Globus pallidus (tissue), 1 donor: ENCODE data around the gene P4HB.

Experiments
- DNase-seq: peaks from one replicate; pipeline ENCODE4 v3.0.0-alpha.2; 2015; ENCODE audit warnings: low spot score

P4HB gene

DNA sequence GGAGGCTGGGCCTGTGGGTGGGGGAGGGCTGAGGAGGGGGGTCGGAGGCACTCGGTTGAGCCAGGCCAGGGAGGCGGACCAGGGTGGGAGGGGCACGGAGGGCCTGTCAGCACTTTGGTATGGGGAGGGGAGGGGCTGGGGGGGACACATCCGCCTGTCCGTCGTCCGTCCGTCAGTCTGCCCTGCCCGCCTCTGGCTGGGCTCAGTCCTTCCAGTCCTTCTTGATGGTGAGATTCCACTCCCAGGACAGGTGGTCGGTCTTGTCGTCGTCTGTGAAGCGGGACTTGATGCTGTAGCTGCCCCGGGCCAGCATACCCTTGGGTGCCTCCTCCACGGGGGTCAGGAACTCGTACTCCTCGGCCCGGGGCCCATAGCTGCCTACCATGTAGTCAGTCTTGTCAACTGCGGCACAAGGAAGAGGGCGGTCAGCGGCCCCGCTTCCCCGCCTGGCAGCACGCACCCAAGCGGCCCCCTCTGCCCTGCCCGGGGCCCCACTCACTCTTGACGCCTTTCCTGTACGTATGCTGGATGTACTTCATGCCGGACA is 8.4 kb upstream of the P4HB start:
- no peak for DNase-seq

DNA sequence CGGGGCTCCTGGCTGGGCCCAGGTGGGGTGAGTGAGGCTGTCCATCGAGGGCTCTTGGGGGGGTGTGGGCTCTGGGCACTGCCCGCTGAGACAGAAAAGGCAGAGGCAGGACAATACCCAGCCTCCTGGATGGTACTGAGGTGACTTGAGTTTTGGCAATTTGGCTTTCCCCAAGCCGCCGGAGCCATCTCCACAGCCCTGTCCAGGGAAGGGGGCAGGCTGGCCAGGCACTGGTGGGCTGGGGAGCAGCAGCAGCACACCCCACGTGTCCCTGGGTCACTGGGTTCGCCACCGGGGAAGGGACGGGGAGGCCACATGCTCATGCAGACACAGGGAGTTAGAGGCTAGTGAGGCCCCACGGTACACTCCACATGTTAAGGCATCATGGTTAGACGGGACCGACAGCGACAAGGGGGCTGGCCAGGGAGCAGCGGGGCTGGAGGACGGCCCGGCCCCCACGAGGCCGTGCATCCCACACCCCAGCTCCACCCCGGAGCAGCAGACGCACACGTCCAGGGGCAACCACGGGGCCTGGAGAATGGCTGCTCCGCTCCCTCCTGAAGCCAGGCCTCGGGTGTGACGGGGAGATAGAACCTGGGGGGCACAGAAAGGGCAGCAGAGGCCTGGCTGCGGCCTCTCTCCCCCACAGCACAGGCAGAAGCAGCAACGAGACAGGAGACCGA is 7.8 kb upstream of the P4HB start:
- no peak for DNase-seq

DNA sequence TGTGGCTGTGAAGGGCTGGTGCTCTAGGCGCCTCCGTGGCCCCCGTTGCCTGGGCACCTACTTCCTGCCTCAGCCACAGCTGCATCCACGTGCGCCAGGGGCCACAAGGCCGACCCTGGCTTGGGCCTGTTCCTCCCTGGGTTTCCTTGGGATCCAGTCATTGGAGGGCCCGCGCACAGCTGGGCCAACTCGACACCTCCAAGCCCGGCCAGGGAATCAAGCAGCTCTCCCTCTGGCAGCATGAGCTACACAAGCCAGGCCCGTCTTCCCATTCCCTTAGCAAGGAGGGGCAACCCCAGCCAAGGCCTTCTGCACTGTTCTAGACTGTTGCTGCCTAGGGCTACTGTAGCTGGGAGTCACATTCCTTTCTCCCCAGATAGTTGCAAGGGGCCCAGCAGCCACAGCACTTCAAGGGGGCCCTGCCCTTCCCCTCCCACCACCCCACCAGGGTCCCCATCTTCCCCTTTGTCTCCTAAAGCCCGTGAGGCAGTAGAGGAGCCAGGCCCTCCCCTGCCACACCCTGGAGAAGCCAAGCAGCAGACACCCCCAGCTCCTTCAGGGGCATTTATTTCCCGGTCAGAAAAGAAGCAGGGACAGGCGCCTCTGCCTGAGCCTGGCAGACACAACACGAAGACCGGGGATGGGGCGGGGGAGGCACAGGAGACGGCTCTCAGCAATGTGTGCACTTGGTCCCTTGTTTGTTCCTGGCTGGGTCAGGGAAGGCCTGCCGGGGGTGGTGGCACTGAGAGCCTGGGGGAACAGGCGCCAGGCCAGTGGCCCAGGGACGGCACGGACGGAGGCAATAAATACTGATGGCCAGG is 7.0 kb upstream of the P4HB start:
- DNase-seq = no peak

DNA sequence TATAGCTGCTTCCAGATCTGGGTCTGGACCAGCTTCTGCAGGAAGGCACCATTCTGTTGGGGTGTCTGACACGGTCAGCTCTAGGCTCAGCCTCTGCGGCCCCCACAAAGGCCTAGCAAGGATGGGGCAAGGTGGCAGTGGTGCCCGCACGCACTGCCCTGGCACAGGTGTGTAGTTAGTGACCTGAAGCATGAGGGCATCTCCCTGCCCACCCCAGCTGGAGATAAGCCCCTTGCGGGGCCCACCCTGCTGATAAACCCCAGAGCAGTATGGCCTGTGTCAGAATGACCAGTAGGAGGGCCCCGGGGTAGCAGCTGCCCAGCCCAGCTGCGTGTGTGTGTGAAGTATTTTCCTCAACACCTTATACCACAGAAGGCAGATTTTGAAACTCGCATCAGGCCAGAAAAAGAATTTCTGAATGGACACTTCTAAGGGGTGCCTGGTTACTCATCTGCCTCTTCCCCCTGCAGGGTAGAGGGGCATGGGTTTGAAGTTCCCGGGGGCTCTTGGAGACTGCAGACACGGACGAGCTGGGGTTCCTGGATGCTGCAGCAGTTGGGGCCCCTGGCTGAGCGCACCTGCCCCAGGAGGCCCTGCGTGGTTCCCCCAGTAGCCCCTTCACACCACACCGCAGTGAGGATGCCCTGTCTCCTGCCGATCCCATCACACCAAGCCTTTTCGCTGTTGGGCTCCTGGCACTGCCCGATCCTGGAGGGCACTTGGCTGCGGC is 6.3 kb upstream of the P4HB start:
- DNase-seq = no peak

DNA sequence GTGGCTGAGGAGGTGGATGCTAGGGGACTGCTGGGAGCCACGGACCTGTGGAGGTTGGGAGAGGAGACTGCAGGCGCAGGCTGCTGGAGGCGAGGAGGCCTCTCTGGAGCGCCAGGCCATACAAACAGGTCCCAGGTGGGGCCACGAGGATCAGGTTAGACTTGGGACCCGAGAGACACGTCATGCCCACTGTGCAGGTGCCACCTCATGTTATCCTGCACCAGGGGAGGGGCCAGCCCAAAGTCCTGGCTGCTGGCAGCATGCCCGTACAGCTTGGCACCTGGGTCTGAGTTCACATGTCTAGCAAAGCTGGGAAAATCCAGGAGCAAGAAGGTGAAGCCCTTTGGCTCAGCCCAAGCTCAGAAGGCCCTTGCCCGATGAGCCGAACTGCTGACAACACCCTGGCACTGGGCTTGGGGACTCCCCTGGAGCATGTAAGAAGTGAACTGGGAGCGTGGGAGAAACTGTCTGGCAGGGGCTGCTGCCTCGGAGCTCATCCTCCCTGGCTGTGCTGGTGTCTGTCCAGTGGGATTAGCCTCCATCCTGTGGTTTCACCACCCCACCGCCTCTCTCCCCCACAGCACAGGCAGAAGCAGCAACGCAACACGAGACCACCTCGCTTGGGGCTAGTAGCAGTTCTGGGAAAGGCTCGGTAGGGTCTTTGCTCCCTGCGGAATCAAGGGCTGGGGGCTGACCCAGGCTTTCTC is 5.6 kb upstream of the P4HB start:
- DNase-seq = no peak

DNA sequence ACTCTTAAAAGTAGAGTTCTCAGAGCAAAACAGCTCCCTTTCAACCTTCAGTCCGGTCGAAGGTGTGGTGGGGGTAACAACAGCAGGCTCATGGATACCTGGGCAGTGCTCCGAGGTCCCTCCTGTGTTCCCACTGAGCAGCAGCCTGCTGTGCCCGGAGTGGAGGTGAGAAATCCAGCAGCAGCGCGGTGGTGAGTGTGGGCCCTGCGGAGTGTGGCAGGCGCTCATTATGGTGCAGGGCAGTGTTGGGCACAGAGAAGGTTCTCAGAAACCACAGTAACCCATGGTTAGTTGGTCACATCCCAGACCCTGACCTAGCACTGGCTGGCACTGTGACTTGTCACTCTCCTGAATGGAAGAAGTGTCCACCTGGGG is 5.0 kb upstream of the P4HB start:
- no peak for DNase-seq

DNA sequence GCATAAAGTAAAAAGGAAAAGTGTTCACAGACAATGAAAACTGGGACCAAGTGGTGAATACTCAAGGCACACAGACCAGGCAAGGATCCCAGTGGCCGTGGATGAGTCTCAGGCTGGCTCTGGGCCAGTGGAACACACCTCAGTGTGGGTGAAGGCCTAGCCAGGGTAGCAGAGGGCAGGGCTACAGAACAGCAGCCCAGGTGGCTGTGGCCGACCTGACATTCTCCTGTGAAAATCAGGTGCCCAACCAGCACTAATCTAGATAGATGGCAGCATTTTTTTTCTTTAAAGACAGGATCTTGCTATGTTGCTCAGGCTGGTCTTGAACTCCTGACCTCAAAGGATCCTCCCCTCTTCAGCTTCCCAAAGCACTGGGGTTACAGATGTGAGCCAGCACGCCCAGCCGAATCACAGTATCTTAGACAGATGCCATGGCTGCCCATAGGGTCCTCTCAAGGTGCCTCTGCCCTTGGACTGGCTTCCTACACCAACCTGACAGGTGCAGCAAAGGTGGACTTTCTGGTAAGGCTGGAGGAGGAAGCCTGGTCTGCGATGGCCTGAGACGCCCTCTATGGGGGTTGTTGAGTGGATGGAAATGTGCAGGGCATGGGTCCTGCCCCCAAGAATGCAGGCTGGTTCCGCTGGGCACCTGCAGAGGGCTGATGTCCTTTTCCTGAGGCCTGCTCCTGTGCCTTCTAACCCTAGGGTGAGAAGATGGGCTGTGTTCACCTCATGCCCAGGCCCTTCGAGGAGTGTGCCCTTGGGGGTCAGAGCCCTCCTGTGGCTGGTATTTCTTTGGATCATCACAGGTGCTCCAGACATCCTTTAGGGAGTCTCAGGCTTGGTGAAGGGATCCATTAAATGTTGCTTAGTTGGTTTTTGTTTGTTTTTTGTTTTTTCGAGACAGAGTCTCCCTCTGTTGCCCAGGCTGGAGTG is 3.8 kb upstream of the P4HB start:
- no peak for DNase-seq

DNA sequence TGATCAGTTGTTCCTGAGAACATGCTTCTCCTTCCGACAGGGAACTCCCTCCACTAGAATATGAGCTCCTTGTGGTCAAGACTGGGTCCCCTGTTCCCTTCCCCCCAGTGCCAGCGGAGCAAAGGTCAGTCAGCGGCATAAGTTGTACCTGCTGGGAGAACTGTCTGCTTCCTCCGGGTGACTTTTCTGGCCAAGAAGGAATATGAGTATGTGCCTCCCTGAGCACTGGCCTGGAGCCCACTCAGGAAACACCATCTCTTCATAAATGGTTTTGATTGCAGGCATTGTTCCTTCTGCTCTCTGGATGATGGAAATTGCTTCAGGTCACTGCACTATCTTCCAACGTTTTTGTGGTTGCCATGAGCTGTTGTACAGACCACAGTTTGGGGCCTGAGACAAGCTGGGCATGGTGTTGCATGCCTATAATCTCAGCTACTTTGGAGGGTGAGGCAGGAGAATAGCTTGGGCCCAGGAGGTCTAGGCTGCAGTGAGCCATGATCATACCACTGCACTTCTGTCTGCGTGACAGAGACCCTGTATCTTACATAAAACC is 2.9 kb upstream of the P4HB start:
- no peak for DNase-seq

DNA sequence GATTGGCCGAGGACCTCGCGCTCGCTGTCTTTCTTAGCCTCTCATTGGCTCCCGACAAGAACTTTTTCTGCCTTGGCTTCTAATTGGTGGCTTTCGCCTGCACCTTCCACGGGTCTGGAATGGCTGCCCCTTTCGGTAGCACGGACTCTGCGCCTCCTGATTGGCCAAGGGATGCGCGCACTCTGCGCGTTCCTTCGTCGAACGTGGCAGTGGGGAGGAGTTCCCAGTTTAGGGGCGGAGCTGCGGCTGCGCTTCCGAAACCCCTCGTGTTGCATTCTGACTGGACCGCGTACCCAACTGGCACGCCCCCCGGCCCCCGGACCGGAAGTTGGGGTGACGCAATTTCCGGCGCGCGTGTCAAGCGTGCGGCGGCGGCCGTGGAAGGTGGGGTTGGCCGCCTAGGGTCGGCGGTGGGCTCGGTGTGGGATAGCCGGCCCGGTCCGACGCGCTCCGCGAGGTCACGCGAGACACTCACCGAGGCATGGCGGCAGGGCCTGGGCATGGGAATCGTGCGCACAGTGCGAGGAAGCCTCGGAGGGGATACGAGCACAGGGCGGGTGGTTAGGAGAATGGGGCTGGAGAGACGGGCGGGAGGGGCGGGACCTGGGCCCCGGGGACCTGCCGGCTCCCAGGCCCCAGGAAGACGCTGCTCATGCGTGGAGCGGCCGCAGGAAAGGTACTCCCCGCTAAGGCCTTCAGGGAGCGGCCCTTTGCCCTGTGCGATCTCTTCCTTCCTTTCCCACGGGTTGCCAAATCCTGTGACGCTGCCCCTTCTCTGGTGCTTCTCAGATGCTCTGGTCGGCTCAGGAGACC is 627 bp upstream of the P4HB start:
- peak; percentile 100 for DNase-seq

DNA sequence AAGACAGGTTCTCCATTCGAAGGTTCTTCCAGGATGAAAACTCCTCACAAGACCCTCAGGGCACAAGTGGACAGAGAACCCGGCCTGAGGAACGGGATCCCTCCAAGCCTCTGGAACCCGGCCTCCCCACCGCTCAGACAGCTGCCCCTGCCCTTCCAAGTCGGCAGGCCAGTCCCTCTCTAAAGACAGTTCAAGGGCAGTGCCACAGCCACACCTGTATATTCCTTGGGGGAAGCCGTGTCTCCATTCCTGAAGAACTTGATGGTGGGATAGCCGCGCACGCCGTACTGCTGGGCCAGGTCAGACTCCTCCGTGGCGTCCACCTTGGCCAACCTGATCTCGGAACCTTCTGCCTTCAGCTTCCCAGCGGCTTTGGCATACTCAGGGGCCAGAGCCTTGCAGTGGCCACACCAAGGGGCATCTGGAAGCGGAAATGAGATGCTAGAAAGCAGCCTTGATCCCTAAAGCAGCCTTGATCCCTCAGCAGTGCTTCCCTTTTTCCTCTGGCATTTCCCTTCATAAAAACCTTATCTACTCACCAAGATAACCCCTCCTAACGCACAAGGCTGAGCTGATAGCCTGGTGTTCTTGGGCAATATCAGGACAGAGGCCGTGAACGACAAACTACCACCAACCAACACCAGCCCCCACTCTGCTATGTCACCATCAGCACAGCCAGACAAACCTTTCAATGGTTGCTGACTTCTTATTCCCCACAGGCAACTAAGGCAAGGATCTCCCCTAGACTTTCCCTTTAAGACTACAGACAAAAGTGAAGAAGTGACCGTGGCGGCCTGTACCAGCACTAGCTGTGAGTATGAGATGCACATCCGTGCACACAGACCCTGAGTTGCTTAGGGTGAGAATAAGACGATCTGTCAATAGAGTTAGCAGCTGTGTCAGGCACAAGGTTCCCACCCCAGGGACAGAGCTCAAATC is 1.1 kb downstream of the P4HB start:
- no peak for DNase-seq

DNA sequence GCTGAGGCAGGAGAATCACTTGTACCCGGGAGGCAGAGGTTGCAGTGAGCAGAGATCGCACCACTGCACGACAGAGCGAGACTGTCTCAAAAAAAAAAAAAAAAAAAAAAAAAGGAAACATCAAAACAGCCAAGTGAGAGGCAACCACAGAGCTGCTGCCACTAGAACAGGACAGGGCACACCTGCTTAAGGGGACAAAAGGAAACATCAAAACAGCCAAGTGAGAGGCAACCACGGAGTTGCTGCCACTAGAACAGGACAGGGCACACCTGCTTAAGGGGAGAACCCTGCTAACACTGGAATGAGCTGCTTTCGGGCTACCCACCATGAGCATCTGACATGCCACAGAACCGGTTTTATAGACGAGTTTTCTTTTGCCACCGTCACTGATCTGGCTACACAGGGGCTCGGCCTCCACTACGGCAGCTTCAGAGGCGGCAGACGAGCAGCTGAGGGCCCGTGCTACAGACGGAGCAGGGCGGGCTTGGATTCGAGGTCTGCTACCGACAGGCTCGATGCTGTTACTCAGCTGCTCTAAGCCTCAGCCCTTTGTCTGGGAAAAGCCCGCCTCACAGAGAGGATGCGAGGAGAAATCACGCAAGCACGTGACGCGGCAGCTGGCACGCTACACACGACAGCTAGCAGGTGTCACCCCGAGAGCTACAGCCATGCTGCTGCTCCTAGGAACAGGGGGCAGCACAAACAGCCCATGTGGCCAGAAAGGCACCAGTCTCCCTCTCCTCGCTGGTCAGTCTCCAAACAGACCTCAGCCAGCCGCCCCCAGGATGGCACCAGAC is 2.0 kb downstream of the P4HB start:
- no peak for DNase-seq

DNA sequence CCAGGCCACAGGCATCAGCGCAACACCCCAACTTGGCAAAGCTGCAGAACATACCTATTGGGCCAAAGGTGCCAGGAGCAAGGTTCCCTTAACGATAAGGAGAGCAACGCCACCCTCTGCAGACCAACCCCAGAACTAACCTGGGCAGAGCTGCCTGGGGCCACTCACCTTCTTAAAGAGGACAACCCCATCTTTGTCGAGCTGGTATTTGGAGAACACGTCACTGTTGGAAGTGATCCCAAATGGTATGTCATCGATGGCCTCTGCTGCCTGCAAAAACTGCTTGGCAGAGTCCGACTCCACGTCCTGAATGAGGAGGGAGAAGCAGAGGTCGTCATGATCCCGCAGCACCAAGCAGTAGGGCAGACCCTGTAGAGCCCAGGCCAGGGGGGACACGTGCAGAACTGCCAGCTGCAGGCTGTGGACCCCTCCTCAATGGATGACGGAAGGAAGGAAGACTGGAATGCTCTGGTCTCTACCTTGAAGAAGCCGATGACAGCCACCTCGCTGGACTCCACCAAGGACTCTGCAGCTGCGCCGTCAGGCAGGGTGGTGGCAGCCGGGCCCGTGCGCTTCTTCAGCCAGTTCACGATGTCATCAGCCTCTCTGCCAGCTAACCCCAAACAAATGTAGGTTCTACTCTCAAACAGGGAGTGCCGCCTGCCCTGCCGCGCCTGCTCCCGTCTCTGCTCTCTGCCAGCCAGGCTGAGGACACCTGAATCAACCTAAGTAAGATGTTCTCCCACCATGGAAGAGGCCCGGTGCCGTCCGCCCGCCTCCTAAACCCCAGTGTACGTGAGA is 5.2 kb downstream of the P4HB start:
- no peak for DNase-seq

DNA sequence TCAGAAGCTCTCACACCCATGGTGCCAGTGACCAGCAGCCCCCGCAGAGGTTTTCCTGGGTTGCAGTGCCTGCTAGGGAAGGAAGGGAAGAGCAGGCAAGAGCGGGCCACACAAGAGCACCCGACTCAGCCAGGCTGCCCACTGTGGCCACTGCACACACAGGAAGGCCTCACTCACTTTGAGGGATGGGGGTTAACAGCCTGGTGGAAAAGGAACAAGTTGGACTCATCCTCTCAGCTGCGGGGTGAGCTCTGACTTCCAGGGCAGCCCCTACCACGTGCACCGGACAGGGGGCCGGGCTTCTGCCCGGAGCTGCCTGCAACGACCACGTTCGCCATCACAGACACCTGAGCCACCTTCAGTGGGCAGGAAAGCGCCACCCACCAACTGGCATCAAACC is 8.1 kb downstream of the P4HB start:
- no peak for DNase-seq

DNA sequence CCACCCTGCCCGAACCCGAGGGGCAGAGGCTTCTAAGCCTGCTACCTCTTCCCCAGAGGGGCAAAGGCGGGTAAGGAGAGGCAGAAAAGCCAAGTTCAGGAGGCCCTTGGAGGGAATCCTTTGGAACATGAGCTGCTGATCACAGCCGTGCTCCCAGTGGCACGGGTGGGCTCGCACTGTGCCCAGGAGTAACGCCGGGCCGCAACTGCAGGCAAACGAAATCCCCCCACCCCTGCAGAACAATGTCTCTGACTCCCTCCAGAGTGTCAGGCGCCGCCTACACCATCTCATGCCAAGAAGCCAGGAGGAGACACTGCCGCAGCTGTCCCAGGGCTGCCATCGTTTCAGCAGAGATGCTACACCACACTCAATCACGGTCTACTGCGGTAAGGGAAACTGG is 8.9 kb downstream of the P4HB start:
- DNase-seq = no peak

DNA sequence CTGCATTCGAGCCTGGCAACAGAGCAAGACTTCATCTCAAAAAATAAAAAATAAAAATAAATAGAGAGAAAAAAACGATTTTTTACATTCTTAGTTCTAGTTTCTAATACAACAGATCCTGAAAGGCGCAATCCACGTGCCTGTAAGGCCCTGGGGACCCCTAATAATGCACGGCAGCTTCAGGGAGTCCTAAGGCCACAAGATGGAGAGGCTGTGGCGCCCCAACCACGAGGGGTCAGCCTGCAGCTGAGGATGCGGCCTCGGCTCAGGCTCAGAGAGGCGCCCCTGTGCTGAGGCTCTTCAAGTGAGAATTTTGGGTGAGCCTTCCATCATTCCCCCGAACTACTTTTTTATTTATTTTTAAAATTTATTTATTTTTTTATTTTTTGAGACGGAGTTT is 10.9 kb downstream of the P4HB start:
- DNase-seq = no peak

DNA sequence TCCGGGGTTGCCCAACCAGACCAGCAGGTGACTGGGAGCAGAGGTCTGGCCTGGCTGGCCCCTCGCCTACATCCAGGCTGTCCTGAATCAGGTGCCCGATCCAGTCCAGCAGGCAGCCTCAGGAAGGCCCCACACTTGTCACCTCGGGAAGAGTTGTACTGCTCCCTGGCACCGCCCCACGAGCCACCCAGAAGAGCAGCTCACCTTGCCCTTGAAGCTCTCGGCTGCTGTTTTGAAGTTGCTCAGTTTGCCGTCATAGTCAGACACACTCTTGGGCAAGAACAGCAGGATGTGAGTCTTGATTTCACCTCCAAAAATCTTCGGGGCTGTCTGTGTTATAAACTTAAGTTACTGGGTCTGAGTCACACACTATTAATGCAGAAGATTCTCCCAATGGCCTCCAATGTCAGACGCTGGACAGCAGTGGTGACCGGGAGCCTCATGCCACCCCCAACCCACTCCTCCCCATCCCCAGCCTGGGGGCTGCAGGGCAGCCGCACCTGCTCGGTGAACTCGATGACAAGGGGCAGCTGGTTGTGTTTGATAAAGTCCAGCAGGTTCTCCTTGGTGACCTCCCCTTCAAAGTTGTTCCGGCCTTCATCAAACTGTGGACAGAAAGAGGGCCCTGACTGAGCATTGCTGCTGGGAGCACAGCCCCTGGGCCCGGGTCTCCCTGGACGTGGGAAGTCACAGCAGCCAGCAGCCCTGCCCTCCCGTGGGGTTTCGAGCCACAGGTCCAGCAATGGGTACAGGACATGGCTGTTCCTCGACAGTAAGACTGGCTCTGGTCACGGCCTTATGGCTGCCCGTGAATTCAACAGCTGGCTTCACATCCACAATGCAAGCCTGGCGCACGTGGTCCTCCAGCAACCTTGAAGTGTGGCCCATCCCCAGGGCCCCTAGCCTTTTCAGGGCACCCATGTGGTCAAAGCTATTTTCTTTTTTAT is 13.3 kb downstream of the P4HB start:
- no peak for DNase-seq
